ENCODE data around the gene GRK5. TPM values are rescaled to one million over a fixed set of nuclear protein-coding genes. Genes with fewer than 3 reads are reported as not detected.

The GRK5 gene
- total RNA-seq, 4 donors from 2014 or later, result 6.0 to 111 (median 9.5) TPM

- no peak for DNase-seq
- H3K4me1 ChIP-seq, result peaks cover 0 to 38% (median 17%) of the 10 kb centered on the region in 4 donors
- intact Hi-C loops (cut with DNase I; ENCODE audit: low total_unique reads) (no loop called here), in situ Hi-C loops (cut with MboI; ENCODE audit: low pct_ligation_motif_present in 1 of 4, low pct_unique_long_range_greater_than_20kb in 1 of 4, low sequenced_read_pairs in 3 of 4) (no loop called here)
- no peak for TF ChIP-seq POLR2AphosphoS5 (IDR thresholded peaks at IDR 0.05)
- H3K9me3 ChIP-seq, result no peaks in the 10 kb centered on the region
- WGBS, 2 donors (ENCODE audit: low coverage in 1 of 2), result 77 to 80% methylated on average over 4 to 5 of the region's 5 CpGs
- no peaks in the 10 kb centered on the region for H3K36me3 ChIP-seq
- H3K27ac ChIP-seq, result peak overlapping the region in 3 of 4 donors; percentile 7 to 47 (median 12)
- H3K4me3 ChIP-seq, result no peak overlapping the region
- no peaks in the 10 kb centered on the region for H3K27me3 ChIP-seq
Measured at GRCh38 chr10:119216127-119216526, 8.8 kb downstream of the GRK5 start.

DNA sequence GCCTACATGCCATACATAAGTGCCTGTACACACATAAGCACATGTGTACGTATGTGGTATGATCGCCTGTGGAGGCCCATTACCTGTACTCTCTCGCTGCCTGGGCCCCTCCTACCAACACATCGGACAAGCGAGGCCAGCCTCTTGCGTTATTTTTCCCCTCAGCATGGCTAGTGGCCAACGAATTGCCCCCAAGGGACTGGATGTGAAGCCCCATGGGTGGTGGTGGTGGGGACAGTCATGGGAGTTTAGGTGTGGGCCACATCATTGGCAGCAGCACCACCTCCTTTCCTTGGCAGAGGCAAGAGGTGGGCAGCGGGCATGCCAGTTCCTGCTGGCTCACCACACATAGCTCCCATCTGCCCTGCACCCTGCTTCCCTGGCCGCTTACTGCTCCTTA is 10.0 kb downstream of the GRK5 start:
- TF ChIP-seq POLR2A (IDR thresholded peaks at IDR 0.05) (no peak), POLR2AphosphoS5 (IDR thresholded peaks at IDR 0.05) (no peak), EP300 (IDR thresholded peaks at IDR 0.05; ENCODE audit: low read depth) (no peak)
- TF ChIP-seq, protein P1, sequence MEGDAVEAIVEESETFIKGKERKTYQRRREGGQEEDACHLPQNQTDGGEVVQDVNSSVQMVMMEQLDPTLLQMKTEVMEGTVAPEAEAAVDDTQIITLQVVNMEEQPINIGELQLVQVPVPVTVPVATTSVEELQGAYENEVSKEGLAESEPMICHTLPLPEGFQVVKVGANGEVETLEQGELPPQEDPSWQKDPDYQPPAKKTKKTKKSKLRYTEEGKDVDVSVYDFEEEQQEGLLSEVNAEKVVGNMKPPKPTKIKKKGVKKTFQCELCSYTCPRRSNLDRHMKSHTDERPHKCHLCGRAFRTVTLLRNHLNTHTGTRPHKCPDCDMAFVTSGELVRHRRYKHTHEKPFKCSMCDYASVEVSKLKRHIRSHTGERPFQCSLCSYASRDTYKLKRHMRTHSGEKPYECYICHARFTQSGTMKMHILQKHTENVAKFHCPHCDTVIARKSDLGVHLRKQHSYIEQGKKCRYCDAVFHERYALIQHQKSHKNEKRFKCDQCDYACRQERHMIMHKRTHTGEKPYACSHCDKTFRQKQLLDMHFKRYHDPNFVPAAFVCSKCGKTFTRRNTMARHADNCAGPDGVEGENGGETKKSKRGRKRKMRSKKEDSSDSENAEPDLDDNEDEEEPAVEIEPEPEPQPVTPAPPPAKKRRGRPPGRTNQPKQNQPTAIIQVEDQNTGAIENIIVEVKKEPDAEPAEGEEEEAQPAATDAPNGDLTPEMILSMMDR (IDR thresholded peaks at IDR 0.05), result no peak
- WGBS, 2 donors (ENCODE audit: low coverage in 1 of 2), result 90% methylated on average over 9 of the region's 9 CpGs; no CpG with 5 or more reads in 1 of the 2 donors
- in situ Hi-C loops (cut with MboI; ENCODE audit: low pct_ligation_motif_present in 1 of 4, low pct_unique_long_range_greater_than_20kb in 1 of 4, low sequenced_read_pairs in 3 of 4), result no loop called here
- peak overlapping the region in 3 of 4 donors; percentile 0 to 76 (median 29) for H3K27ac ChIP-seq
- intact Hi-C loops (cut with DNase I; ENCODE audit: low total_unique reads), result no loop called here
- H3K9me3 ChIP-seq, result no peaks in the 10 kb centered on the region
- no peak overlapping the region for H3K4me3 ChIP-seq
- peaks cover 9 to 36% (median 17%) of the 10 kb centered on the region in 4 donors for H3K4me1 ChIP-seq
- no peak for DNase-seq
- no peaks in the 10 kb centered on the region for H3K27me3 ChIP-seq
- H3K36me3 ChIP-seq, result no peaks in the 10 kb centered on the region

DNA sequence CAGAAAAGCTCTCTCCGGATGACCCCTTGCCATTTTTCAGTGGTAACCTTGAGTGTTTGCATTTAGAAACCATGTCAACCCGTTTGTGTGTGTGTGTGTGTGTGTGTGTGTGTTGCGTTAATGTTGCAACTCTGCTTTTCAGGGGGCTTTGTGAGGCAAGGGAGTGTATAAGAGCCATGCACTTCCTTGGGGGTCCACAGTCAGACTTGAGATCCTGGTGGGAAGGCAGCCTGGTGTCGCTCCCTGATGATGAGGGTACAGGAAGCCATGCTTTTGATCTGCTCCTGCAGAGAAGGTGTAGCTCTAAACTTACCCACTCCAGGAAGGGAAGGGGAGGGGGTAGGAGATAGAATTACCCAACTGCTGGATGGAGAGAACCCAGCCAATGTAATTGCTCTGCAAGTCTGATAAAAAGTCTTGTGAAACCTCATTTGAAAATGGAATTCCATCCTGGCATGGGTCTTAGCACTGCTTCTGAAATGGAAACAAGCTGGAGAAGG is 10.7 kb downstream of the GRK5 start:
- no peak for DNase-seq
- in situ Hi-C loops (cut with MboI; ENCODE audit: low pct_ligation_motif_present in 1 of 4, low pct_unique_long_range_greater_than_20kb in 1 of 4, low sequenced_read_pairs in 3 of 4) (no loop called here), intact Hi-C loops (cut with DNase I; ENCODE audit: low total_unique reads) (no loop called here)
- Histone ChIP-seq H3K27ac (peak overlapping the region; percentile 0 to 76 (median 45)), H3K27me3 (no peaks in the 10 kb centered on the region), H3K9me3 (no peaks in the 10 kb centered on the region), H3K36me3 (no peaks in the 10 kb centered on the region), H3K4me3 (no peak overlapping the region), H3K4me1 (peaks cover 14 to 36% (median 18%) of the 10 kb centered on the region in 4 donors)
- TF ChIP-seq, protein P1 (IDR thresholded peaks at IDR 0.05), result no peak
- TF ChIP-seq POLR2A (IDR thresholded peaks at IDR 0.05), result no peak
- TF ChIP-seq POLR2AphosphoS5 (IDR thresholded peaks at IDR 0.05), result no peak
- TF ChIP-seq EP300 (IDR thresholded peaks at IDR 0.05; ENCODE audit: low read depth), result no peak
- WGBS, 2 donors (ENCODE audit: low coverage in 1 of 2), result 72 to 94% methylated on average over 3 to 4 of the region's 4 CpGs

- H3K9me3 ChIP-seq, result no peaks in the 10 kb centered on the region
- TF ChIP-seq EP300 (IDR thresholded peaks at IDR 0.05; ENCODE audit: low read depth) (no peak), POLR2AphosphoS5 (IDR thresholded peaks at IDR 0.05) (no peak), POLR2A (IDR thresholded peaks at IDR 0.05) (no peak)
- TF ChIP-seq, protein P1 (IDR thresholded peaks at IDR 0.05), result no peak
- in situ Hi-C loops (cut with MboI; ENCODE audit: low pct_ligation_motif_present in 1 of 4, low pct_unique_long_range_greater_than_20kb in 1 of 4, low sequenced_read_pairs in 3 of 4) (no loop called here), intact Hi-C loops (cut with DNase I; ENCODE audit: low total_unique reads) (no loop called here)
- WGBS, 2 donors (ENCODE audit: low coverage in 1 of 2), result 55 to 78% methylated on average over 5 of the region's 5 CpGs
- no peak for DNase-seq
- H3K4me3 ChIP-seq, result no peak overlapping the region
- peaks cover 14 to 36% (median 22%) of the 10 kb centered on the region in 4 donors for H3K4me1 ChIP-seq
- no peaks in the 10 kb centered on the region for H3K36me3 ChIP-seq
- H3K27ac ChIP-seq, result peak overlapping the region; percentile 76 to 81 (median 78)
- no peaks in the 10 kb centered on the region for H3K27me3 ChIP-seq
Measured at GRCh38 chr10:119219871-119220270, 12.5 kb downstream of the GRK5 start.

GRCh38 chr10:119221201-119221600 is 13.8 kb downstream of the GRK5 start:
- H3K4me3 ChIP-seq, result no peak overlapping the region
- no peaks in the 10 kb centered on the region for H3K27me3 ChIP-seq
- peak overlapping the region; percentile 76 to 81 (median 78) for H3K27ac ChIP-seq
- no peak for DNase-seq
- TF ChIP-seq POLR2AphosphoS5 (IDR thresholded peaks at IDR 0.05), result peak; percentile 28 to 54 (median 54)
- TF ChIP-seq POLR2A (IDR thresholded peaks at IDR 0.05), result no peak
- in situ Hi-C loops (cut with MboI; ENCODE audit: low pct_ligation_motif_present in 1 of 4, low pct_unique_long_range_greater_than_20kb in 1 of 4, low sequenced_read_pairs in 3 of 4), result no loop called here
- WGBS, 2 donors (ENCODE audit: low coverage in 1 of 2), result 67 to 90% methylated on average over 4 of the region's 4 CpGs
- no peaks in the 10 kb centered on the region for H3K9me3 ChIP-seq
- peaks cover 14 to 36% (median 22%) of the 10 kb centered on the region in 4 donors for H3K4me1 ChIP-seq
- H3K36me3 ChIP-seq, result no peaks in the 10 kb centered on the region
- intact Hi-C loops (cut with DNase I; ENCODE audit: low total_unique reads), result no loop called here
